GM18499 (cell line): ENCODE results near the gene HOXA6.

Experiments used
- ATAC-seq: cut with Tn5 transposase; IDR thresholded peaks from one replicate; pipeline ENCODE4 v1.9.1; 2021; ENCODE audit warnings: moderate number of reproducible peaks; ENCODE audit not compliant: insufficient read depth, unreplicated experiment

Gene HOXA6

GRCh38 chr7:27185013-27185853, 37.7 kb upstream of the HOXA6 start, which contains the start of gene HOXA11:
Gene HOXA11, minus strand, starts transcription at chr7:27185232. Its CDS starts 88 bp downstream, at chr7:27185144.
- no peak for ATAC-seq

DNA sequence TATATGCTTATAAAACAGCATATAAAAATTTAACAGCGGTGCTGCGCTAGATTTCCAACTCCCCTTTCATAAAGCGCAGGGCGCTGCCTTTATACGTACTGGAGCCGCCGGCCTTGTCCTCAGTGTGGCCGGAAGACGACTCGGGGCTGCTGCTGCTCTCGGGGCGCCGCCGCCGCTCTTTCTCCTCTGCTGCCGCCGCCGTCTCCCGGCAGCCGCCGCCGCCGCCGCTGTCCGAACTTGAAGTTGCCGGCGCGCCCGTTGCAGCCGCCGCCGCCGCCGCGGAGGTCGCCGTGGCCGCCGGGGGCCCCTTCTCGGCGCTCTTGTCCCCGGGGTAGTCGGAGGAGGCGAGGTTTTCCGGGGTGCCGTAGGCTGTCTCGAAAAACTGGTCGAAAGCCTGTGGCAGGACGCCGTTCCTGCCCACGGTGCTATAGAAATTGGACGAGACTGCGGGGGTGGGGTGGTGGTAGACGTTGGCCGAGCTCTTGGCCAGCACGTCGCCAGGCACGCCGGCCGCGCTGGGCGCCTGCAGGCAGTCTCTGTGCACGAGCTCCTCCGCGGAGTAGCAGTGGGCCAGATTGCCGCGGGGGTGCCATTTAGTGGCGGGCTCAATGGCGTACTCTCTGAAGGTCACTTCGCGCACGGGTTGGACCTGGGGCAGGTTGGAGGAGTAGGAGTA, 36.9 kb upstream of the HOXA6 start:
- no peak for ATAC-seq

DNA sequence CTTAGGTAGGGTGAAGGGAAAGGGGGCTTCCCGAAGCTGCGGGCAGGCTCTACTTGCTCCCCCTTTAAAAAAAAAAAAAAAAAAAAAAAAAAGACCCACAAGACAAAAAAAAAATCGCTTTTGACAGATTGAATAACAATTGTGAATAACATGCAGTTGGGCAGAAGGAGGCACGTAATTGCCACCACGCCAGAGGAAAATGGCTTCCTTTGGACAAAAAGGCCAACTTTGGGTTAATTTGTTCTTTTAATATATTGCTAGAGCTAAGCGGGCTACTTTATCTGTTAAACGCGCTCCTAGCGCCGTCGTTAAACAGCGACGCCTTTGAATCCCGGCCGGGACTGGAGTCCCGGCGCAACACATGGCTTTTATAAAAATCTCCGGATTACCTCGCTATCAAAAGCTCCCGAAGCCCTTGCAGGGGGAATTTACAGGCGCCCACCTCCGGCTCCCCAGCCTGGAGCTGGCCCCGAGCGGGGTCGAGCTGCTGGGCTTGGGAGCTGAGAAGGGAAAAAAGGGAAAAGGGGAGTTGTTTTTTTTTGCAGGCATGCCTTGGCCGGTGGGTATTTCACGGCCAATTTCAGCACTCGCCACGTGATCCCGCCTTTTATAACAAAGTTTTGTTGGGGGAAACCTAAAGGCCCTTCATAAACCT, 36.2 kb upstream of the HOXA6 start:
- ATAC-seq: no peak

GRCh38 chr7:27182861-27183681, 35.5 kb upstream of the HOXA6 start:
- ATAC-seq: no peak

GRCh38 chr7:27182285-27182841, 34.8 kb upstream of the HOXA6 start:
- ATAC-seq: no peak

GRCh38 chr7:27181795-27182275, 34.3 kb upstream of the HOXA6 start:
- ATAC-seq: no peak

DNA sequence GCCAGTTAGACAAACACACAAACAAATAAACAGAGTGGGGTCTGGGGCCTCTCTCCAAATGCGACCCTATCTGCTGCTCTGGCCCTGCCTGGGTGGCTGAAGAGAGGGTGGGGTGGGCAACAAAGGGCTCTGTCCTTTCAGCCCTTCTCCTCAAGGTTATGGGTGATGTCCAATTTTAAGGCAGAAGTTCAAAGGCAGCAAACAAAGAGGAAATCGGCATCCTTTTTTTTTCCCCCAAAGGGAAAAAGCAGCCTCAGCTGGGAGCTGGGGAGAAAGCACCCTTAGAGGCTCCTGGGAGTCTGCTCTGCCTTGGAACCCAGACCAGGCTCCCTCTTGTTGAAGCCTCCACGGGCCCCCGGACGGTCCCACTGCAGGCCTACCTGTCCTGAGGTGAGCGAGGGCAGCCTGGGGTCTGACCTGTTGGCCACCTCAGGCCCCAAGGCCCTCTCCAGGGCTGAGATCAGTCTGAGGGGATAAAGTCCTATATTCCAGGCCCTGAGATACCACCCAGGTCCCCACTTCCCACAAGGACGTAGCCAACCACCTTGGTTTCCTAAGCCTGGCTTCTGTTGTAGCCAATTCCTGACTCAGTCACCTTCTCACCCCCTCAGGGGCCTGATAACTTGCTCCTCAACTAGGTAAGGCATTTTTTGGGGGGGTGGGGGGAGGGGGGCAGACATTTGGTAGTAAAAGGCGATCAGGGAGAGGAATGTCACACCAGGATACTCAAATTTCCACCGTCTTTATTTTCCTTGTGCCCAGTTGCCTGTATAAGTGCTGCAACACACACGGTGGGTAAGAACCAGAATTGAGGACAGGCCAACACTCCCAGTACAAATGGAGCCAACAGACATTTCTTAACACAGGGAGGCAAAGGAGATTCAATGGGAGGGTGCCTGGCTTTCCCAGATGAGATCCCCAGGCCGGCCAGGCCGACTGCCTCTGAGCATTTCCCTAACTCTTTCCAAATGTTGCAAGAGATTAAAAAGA, 33.2 kb upstream of the HOXA6 start:
- no peak for ATAC-seq

GRCh38 chr7:27179503-27180430, 32.2 kb upstream of the HOXA6 start:
- ATAC-seq: no peak

GRCh38 chr7:27179030-27179429, 31.5 kb upstream of the HOXA6 start:
- no peak for ATAC-seq

DNA sequence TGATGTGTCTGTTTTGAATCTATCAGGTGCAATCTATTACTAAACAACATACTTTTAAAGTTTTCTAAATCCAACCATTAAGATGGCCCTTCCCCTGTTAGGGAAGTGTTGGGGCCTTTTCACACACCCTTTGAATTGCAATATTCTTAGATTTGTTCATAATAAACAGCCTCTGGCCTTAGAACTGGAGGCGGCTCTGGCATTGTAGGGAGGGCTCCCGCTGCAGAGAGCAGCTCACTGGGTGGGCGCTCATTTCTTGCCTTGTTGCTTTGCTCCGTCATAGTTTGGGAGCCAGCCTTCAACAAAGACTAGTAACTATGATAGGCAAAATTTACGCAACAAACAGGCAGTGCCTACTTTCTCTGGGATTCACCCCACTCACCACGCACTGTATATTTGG, 30.8 kb upstream of the HOXA6 start:
- ATAC-seq: no peak

- no peak for ATAC-seq
Observed at GRCh38 chr7:27177795-27178320, 30.3 kb upstream of the HOXA6 start.

- no peak for ATAC-seq
Observed at GRCh38 chr7:27176962-27177794, 29.6 kb upstream of the HOXA6 start.

DNA sequence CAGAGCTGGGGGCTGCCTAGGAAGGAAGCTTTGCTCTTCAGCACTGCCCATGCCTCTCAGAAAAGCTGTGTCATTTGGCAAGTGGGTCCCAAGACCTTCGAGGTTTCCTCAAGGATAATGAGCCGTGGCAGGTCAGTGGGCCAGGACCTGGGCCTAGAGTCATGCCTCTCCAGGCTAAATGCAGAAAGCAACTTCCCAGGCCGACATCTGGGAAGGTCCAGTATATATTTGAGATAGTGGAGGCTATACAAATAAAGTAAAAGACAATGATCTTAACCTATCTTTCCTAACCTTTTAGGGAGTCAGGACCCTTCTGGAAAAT, 28.9 kb upstream of the HOXA6 start:
- ATAC-seq: no peak

DNA sequence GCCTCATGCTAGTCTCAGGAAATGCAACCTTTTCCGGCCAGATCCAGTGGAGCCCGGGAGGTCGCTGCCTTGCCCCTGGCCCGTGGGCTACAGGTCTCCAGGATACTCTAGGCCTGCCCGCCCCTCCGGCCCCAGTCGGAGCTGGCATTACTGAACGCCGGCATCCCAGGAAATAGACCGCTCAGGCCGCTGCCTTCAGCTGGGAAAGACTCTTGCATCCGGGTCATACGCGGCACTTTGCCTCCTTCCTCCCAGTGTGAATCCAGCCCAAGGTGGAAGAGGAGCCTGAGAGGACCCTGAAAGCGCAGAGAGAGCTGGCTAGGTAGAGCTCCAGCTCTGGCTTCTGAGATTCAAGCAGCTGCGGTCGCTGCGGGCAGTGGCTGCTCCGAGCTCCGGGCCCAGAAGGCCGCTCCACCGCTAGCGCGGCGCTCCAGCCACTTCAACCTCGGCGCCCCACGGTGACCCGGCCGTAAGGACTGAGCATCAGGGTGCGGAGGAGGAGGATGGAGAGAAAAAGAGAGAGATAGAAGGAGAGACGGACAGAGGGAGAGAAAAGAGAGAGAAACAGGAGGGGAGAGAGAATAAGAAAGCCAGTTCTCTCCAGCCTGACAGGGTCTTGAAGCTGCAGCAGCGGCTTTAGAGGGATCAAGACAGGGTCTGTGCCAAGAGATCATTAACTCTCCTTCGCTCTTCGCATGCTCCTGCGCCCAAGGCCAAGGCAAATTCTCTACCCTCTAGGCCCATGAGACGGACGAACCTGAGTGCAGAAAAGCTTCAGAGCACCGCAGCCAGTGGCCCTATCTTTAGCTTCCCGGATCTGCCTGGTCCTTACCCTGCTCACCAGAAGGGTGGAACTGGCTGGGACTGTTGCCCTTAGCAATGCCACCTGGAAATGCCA, 28.3 kb upstream of the HOXA6 start:
- no peak for ATAC-seq

GRCh38 chr7:27174874-27175625, 27.5 kb upstream of the HOXA6 start:
- ATAC-seq: no peak
